ENCODE data around the gene C1GALT1. TPM values are rescaled to one million over a fixed set of nuclear protein-coding genes. Genes with fewer than 3 reads are reported as not detected.
"Not testable (repeated sequence)": the region's sequence is repeated elsewhere in the genome, so short reads cannot be mapped to it uniquely, and the experiment has no call there.

C1GALT1 gene
- total and polyA plus RNA-seq, 7 donors = 3.9 to 23.3 (median 13.1) TPM

DNA sequence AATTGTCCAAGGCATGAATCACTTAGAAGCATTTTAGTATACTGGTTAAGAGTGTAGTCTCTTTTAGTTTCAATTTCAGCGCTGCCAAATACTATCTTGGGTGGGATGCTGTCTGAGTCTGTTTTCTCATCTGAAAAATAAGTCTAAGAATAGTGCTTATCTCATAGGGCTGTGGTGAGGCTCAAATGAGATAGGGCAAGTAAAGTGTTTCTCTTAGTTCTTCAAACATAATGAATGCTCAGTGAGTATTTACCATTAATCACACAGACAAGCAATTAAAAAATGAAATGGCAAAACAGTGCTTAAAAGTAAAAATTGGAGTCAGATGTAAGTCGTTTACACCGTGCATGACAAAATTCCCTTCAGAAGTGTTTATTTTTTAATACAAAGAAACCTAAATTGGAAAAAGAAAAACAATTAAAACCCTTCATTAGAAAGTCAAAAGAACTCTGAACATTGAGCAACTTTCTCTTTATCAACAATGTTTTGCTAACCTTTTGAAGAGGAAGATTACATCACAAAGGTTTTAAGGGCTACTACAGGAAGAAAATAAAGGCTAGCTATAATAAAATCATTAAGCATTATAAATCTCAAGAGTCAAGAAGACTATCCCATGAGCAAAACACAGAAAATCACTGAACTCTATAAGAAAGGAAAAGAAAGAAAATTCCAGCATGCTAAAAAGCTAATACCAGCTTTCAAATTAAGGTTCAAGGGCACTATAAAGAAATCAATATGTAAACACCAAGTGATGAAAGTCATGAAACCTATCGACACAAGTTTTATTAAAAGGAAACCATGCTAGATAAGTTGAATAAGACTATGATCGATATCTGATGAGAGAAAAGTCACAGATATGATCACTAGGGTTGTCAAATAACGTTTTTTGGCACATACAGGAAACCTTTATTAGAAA, 45.6 kb upstream of the C1GALT1 start:
- H3K9me3 ChIP-seq = no peaks in the 10 kb centered on the region
- 60 to 64% (median 62%) methylated on average over 6 of the region's 6 CpGs for WGBS, 3 donors
- DNase-seq (no peak), ATAC-seq (no peak)
- no peaks in the 10 kb centered on the region for H3K36me3 ChIP-seq (ENCODE audit: insufficient read depth in 1 of 2, low read depth in 1 of 2)
- H3K27me3 ChIP-seq (ENCODE audit: insufficient read depth in 3 of 3, low read length in 2 of 3) = no peaks in the 10 kb centered on the region
- H3K4me1 ChIP-seq = no peaks in the 10 kb centered on the region
- H3K4me3 ChIP-seq = no peak overlapping the region
- no peak overlapping the region for H3K27ac ChIP-seq
- intact Hi-C loops (cut with DNase I) = no loop called here
- TF ChIP-seq, protein P1, sequence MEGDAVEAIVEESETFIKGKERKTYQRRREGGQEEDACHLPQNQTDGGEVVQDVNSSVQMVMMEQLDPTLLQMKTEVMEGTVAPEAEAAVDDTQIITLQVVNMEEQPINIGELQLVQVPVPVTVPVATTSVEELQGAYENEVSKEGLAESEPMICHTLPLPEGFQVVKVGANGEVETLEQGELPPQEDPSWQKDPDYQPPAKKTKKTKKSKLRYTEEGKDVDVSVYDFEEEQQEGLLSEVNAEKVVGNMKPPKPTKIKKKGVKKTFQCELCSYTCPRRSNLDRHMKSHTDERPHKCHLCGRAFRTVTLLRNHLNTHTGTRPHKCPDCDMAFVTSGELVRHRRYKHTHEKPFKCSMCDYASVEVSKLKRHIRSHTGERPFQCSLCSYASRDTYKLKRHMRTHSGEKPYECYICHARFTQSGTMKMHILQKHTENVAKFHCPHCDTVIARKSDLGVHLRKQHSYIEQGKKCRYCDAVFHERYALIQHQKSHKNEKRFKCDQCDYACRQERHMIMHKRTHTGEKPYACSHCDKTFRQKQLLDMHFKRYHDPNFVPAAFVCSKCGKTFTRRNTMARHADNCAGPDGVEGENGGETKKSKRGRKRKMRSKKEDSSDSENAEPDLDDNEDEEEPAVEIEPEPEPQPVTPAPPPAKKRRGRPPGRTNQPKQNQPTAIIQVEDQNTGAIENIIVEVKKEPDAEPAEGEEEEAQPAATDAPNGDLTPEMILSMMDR (IDR thresholded peaks at IDR 0.05) = no peak

DNA sequence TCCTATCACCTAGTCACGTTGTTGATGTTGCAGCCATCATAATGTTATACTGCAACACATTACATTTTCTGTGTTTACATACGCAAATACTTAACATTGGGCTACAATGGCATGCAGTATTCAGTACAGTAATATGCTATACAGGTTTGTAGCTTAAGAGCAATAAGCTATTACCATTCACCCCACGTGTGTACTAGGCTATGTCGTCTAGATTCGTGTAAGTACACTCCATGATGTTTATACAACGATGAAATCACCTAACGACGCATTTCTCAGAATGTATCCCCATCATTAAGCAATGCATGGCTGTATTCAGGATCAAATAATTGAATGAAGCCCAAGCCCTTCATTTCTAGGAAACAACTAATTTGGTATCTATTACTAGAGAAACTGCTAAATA, 43.4 kb upstream of the C1GALT1 start:
- Histone ChIP-seq H3K4me1 (no peaks in the 10 kb centered on the region), H3K4me3 (no peak overlapping the region), H3K9me3 (no peaks in the 10 kb centered on the region), H3K27ac (no peak overlapping the region), H3K27me3 (ENCODE audit: insufficient read depth in 3 of 3, low read length in 2 of 3) (no peaks in the 10 kb centered on the region), H3K36me3 (ENCODE audit: insufficient read depth in 1 of 2, low read depth in 1 of 2) (no peaks in the 10 kb centered on the region)
- TF ChIP-seq, protein P1 (IDR thresholded peaks at IDR 0.05) = no peak
- 91 to 93% (median 93%) methylated on average over 8 of the region's 8 CpGs for WGBS, 3 donors
- ATAC-seq (no peak), DNase-seq (no peak)
- intact Hi-C loops (cut with DNase I) = no loop called here

DNA sequence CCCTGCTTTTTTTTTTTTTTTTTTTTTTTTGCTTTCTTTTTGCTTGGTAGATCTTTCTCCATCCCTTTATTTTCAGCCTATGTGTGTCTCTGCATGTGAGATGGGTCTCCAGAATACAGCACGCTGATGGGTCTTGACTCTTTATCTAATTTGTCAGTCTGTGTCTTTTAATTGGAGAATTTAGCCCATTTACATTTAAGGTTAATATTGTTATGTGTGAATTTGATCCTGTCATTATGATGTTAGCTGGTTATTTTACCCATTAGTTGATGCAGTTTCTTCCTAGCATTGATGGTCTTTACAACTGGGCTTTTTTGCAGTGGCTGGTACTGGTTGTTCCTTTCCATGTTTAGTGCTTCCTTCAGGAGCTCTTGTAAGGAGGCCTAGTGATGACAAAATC, 38.9 kb upstream of the C1GALT1 start:
- WGBS, 3 donors = 78 to 79% (median 78%) methylated on average over 1 of the region's 1 CpG
- DNase-seq; H3K27me3 ChIP-seq (ENCODE audit: insufficient read depth in 3 of 3, low read length in 2 of 3); H3K27ac ChIP-seq; intact Hi-C loops (cut with DNase I); H3K36me3 ChIP-seq (ENCODE audit: insufficient read depth in 1 of 2, low read depth in 1 of 2); ATAC-seq; H3K9me3 ChIP-seq; H3K4me3 ChIP-seq; H3K4me1 ChIP-seq: not testable (repeated sequence)

DNA sequence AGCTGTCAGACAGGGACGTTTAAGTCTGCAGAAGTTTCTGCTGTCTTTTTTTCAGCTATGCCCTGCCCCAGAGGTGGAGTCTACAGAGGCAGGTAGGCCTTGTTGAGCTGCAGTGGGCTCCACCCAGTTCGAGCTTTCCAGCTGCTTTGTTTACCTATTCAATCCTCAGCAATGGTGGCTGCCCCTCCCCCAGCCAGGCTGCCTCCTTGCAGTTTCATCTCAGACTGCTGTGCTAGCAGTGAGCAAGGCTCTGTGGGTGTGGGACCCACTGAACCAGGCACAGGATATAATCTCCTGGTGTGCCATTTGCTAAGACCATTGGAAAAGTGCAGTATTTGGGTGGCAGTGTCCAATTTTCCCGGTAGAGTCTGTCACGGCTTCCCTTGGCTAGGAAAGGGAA, 37.2 kb upstream of the C1GALT1 start:
- ATAC-seq = not testable (repeated sequence)

DNA sequence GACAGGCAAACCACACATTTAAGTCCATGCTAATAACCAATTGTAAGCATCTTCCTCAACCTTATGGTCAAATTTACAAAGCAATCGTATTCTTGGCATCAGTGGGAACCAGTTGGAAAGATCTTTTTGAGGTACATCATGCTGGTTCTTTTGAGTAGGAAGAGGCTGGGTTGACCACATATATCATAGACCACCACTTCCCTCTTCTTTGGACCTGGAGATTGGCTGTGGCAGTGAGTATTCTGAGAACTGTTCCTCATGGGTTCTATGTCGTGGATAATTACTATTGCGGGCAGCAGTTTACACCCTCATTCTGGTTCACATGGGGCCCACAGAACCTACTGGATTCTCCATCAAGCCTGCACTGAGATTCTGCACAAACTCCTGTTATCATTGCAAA, 35.5 kb upstream of the C1GALT1 start:
- Histone ChIP-seq H3K27ac (no peak overlapping the region), H3K9me3 (no peaks in the 10 kb centered on the region), H3K4me3 (no peak overlapping the region), H3K4me1 (no peaks in the 10 kb centered on the region), H3K36me3 (ENCODE audit: insufficient read depth in 1 of 2, low read depth in 1 of 2) (no peaks in the 10 kb centered on the region), H3K27me3 (ENCODE audit: insufficient read depth in 3 of 3, low read length in 2 of 3) (peaks cover 0 to 3% (median 0%) of the 10 kb centered on the region in 3 donors)
- TF ChIP-seq, protein P1 (IDR thresholded peaks at IDR 0.05) = no peak
- intact Hi-C loops (cut with DNase I) = no loop called here
- ATAC-seq (no peak), DNase-seq (no peak)
- 65 to 82% (median 66%) methylated on average over 3 of the region's 3 CpGs for WGBS, 3 donors

More for the DNA sequence above, 37.2 kb upstream of the C1GALT1 start:
- H3K9me3 ChIP-seq; H3K36me3 ChIP-seq (ENCODE audit: insufficient read depth in 1 of 2, low read depth in 1 of 2); H3K27ac ChIP-seq; H3K4me1 ChIP-seq; DNase-seq; H3K27me3 ChIP-seq (ENCODE audit: insufficient read depth in 3 of 3, low read length in 2 of 3); H3K4me3 ChIP-seq; intact Hi-C loops (cut with DNase I): not testable (repeated sequence)
- WGBS, 3 donors = 82 to 87% (median 85%) methylated on average over 4 of the region's 4 CpGs
